LNCaP clone FGC (cell line): ENCODE data around the gene SND1.

Source experiments
- DNase-seq: peaks from one replicate; pipeline ENCODE4 v3.0.0-alpha.2; 2011; ENCODE audit warnings: low read depth
- H3K4me3 ChIP-seq: 2 replicates; pipeline ENCODE4 v1.5.1; 2011; ENCODE audit warnings: mild to moderate bottlenecking, low read depth, low read length, control low read depth
- CTCF ChIP-seq: IDR thresholded peaks from 2 replicates; pipeline ENCODE4 v1.5.1; 2012; ENCODE audit warnings: mild to moderate bottlenecking; ENCODE audit not compliant: control insufficient read depth, insufficient read depth; ENCODE audit errors: extremely low read depth

SND1 gene

GRCh38 chr7:127865466-127865865, 213.5 kb downstream of the SND1 start:
- H3K4me3 ChIP-seq = no peak overlapping the region
- TF ChIP-seq CTCF = no peak
- DNase-seq = no peak

GRCh38 chr7:127870231-127870907, 218.4 kb downstream of the SND1 start:
- no peak for DNase-seq
- TF ChIP-seq CTCF = no peak

GRCh38 chr7:127871226-127871625, 219.2 kb downstream of the SND1 start:
- DNase-seq = no peak
- no peak for TF ChIP-seq CTCF
- H3K4me3 ChIP-seq = no peak overlapping the region

More at GRCh38 chr7:127870231-127870907, 218.4 kb downstream of the SND1 start:
- H3K4me3 ChIP-seq = no peak overlapping the region

GRCh38 chr7:127872122-127872521, 220.1 kb downstream of the SND1 start:
- no peak for DNase-seq
- TF ChIP-seq CTCF = no peak
- no peak overlapping the region for H3K4me3 ChIP-seq

GRCh38 chr7:127873151-127873550, 221.2 kb downstream of the SND1 start:
- DNase-seq = no peak
- H3K4me3 ChIP-seq = no peak overlapping the region
- TF ChIP-seq CTCF = no peak

GRCh38 chr7:127873715-127874636, 222.0 kb downstream of the SND1 start:
- H3K4me3 ChIP-seq = no peak overlapping the region
- TF ChIP-seq CTCF = no peak
- DNase-seq = no peak
